Lower leg skin (tissue), 4 donors: Measurements from ENCODE around the gene MAP3K7CL. TPM values are rescaled to one million over a fixed set of nuclear protein-coding genes. Genes with fewer than 3 reads are reported as not detected.

Experiments used
- DNase-seq, 2 donors: peaks; one replicate each; pipeline ENCODE4 v3.0.0-alpha.2; 2019; ENCODE audit warnings: low spot score in 2 of 2
- H3K4me3 ChIP-seq: fragments of 200-600 bp; sonication (generic); 2 replicates; pipeline ENCODE4 v1.5.1; 2017; ENCODE audit warnings: mild to moderate bottlenecking, low read depth; ENCODE audit not compliant: poor library complexity, severe bottlenecking
- CTCF ChIP-seq, 3 donors: fragments of 450-650 bp; IDR thresholded peaks; one replicate each; pipeline ENCODE4 v1.5.1; 2016; ENCODE audit warnings: antibody characterized with exemption in 3 of 3, mild to moderate bottlenecking in 3 of 3, moderate library complexity in 2 of 3
- POLR2A ChIP-seq, 2 donors: fragments of 450-650 bp; IDR thresholded peaks; one replicate each; pipeline ENCODE4 v1.6.1; 2016 to 2017; ENCODE audit warnings: antibody characterized with exemption in 2 of 2, mild to moderate bottlenecking in 1 of 2, moderate library complexity in 1 of 2
- WGBS, 2 donors: methylation state at CpG; one replicate each; pipeline ENCODE4 v1.1.5; 2018; 5-methylcytosine and 5-hydroxymethylcytosine counted together
- intact Hi-C: fragments of 100-400 bp; cut with DNase I; formaldehyde crosslinking; loops from one replicate; pipeline ENCODE4 v1.15.0; 2023; ENCODE audit warnings: low total_unique reads
- total RNA-seq, 4 donors: library from RNA; depleted of rRNA; stranded (reverse); fragments of >200 nt; gene quantifications; one replicate each; pipeline ENCODE4 v1.1.0, GENCODE V29; 2016

The MAP3K7CL gene
- total RNA-seq, 4 donors from 2014 or later, result 4.6 to 17.1 (median 8.8) TPM

DNA sequence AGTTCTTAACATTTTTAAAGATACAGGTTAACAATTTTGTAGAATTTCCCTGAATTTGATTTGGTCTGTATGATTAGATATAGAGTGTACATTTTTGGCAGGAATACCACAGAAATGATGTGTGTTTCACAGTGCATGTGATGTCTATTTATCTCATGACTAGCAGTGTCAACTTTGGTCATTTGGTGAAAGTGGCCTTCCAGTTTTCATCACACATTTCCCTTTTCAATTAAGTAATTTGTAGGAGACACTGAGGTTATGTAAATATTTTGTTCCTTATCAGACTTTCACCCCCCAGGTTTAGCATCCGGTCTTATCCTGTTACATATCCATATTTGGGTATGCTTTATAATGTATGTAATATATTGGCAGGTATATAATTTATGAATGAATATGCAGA lies 41.8 kb downstream of the MAP3K7CL start:
- no peak for TF ChIP-seq POLR2A (IDR thresholded peaks at IDR 0.05)
- DNase-seq, result no peak
- no peak overlapping the region for H3K4me3 ChIP-seq
- WGBS, 2 donors, result 84 to 87% methylated on average over 1 of the region's 1 CpG
- intact Hi-C loops, result no loop called here

- H3K4me3 ChIP-seq, result no peak overlapping the region
- WGBS, 2 donors, result 37 to 43% methylated on average over 9 of the region's 9 CpGs
- intact Hi-C loops, result no loop called here
- no peak for DNase-seq
- TF ChIP-seq CTCF (IDR thresholded peaks at IDR 0.05) (no peak), POLR2A (IDR thresholded peaks at IDR 0.05) (no peak)
These were observed 44.2 kb downstream of the MAP3K7CL start for GRCh38 chr21:29174607-29175013.

GRCh38 chr21:29175408-29176134 lies 45.1 kb downstream of the MAP3K7CL start:
- intact Hi-C loops, result no loop called here
- DNase-seq, result no peak

GRCh38 chr21:29176471-29177120 lies 46.2 kb downstream of the MAP3K7CL start:
- intact Hi-C loops, result no loop called here
- DNase-seq, result no peak
- no peak for TF ChIP-seq CTCF (IDR thresholded peaks at IDR 0.05)
- no peak for TF ChIP-seq POLR2A (IDR thresholded peaks at IDR 0.05)
- H3K4me3 ChIP-seq, result no peak overlapping the region
- 39 to 57% methylated on average over 2 of the region's 2 CpGs for WGBS, 2 donors

More at GRCh38 chr21:29175408-29176134, 45.1 kb downstream of the MAP3K7CL start:
- WGBS, 2 donors, result 70 to 75% methylated on average over 3 of the region's 3 CpGs
- H3K4me3 ChIP-seq, result no peak overlapping the region
- TF ChIP-seq CTCF (IDR thresholded peaks at IDR 0.05) (no peak), POLR2A (IDR thresholded peaks at IDR 0.05) (no peak)

DNA sequence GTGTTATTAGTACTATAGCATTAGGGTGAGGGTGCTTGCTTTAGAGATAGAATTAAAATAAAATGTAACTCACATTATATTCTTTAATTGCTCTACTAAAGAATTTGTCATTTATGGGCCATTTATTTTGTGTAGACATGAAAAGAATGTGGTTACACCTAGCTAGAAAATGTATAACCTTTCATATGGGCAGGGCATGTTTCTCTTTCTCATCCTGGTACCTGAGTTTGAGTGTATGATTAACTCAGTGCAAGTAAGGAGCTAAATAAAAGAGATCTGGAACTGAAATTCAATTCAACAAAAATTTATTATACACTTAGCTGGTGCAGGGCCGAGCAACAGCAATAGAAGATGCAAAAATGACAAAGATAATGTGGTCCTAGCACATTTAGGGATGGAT lies 47.4 kb downstream of the MAP3K7CL start:
- H3K4me3 ChIP-seq, result no peak overlapping the region
- DNase-seq, result no peak
- no peak for TF ChIP-seq POLR2A (IDR thresholded peaks at IDR 0.05)
- TF ChIP-seq CTCF (IDR thresholded peaks at IDR 0.05), result no peak
- intact Hi-C loops, result no loop called here
- WGBS, 2 donors, result 83 to 85% methylated on average over 1 of the region's 1 CpG

- 59 to 68% methylated on average over 7 of the region's 7 CpGs for WGBS, 2 donors
- TF ChIP-seq CTCF (IDR thresholded peaks at IDR 0.05) (no peak), POLR2A (IDR thresholded peaks at IDR 0.05) (no peak)
- intact Hi-C loops, result no loop called here
- no peak for DNase-seq
- H3K4me3 ChIP-seq, result no peak overlapping the region
These were observed 48.5 kb downstream of the MAP3K7CL start for GRCh38 chr21:29178926-29179325.
